Gastrocnemius medialis (tissue), 4 donors: Measurements from ENCODE around the gene MTG1.

Source experiments
- CTCF ChIP-seq, 5 experiments: fragments of 450-650 bp in 3 of 5; fragments of 200-600 bp in 2 of 5; sonication (generic) in 2 of 5; IDR thresholded peaks in 4 of 5; conservative IDR thresholded peaks in 1 of 5; 1 replicate in 4 of 5; 2 replicates in 1 of 5; pipeline ENCODE4 v1.5.1; 2016 to 2019; ENCODE audit warnings: antibody characterized with exemption in 5 of 5, mild to moderate bottlenecking in 3 of 5, moderate library complexity in 3 of 5
- POLR2A ChIP-seq, 2 donors: fragments of 450-650 bp; IDR thresholded peaks; one replicate each; pipeline ENCODE4 v1.6.1; 2017; ENCODE audit warnings: antibody characterized with exemption in 2 of 2, mild to moderate bottlenecking in 2 of 2, moderate library complexity in 2 of 2

GRCh38 chr10:133455196-133455595, 61.2 kb downstream of the MTG1 start:
- TF ChIP-seq CTCF (IDR thresholded peaks at IDR 0.05 in 4 of 5, conservative IDR thresholded peaks at IDR 0.05 in 1 of 5) (no peak), POLR2A (IDR thresholded peaks at IDR 0.05) (no peak)
